HG02678 (cell line): ENCODE data around the gene ARFRP1.
"Not testable (repeated sequence)": the region's sequence is repeated elsewhere in the genome, so short reads cannot be mapped to it uniquely, and the experiment has no call there.

Source experiments
- ATAC-seq: cut with Tn5 transposase; IDR thresholded peaks from one replicate; pipeline ENCODE4 v1.9.1; 2021; ENCODE audit warnings: mild to moderate bottlenecking, moderate library complexity; ENCODE audit not compliant: unreplicated experiment

Gene ARFRP1

DNA sequence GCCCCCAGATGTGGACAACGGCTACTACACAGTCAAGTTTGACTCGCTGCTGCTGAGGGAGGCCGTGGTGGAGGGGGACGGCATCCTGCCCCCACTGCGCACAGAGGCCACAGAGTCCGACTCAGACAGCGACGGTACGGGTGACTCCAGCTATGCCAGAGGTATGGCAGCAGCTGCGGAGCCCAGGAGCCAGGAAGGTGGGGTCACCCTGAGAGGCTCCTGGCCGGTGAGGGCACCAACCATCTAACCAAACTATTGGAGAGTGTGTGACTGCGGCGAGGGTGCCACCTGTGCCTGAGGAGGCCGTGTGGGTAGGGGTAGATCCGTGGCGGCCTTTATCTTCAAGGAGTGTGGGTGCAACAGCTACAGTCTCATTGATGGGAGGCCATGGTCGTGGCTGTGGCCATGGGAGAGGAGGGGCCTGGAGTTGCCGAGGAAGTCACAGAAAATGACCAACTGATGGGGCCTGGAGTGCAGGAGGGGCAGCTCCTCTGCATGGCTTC, 25.9 kb upstream of the ARFRP1 start:
- ATAC-seq: no peak

DNA sequence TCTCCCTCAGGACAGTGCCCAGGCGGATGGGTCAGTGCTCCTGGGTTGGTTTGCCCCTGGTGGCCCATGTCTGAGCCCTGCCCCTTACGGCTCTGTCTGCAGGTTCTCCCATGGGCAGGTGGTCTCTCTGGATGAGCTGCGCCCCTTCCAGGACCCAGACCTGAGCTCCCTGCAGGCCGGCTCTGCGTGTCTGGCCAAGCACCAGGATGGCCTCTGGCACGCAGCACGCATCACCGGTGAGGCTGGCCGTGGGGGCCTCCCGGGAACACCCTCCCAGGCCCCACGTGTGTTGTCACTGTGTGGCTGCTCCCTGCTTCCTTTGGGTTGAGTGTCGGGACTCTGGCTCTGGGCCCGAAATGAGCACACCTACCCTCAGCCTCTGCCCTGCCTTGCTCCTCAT, 25.3 kb upstream of the ARFRP1 start:
- no peak for ATAC-seq

DNA sequence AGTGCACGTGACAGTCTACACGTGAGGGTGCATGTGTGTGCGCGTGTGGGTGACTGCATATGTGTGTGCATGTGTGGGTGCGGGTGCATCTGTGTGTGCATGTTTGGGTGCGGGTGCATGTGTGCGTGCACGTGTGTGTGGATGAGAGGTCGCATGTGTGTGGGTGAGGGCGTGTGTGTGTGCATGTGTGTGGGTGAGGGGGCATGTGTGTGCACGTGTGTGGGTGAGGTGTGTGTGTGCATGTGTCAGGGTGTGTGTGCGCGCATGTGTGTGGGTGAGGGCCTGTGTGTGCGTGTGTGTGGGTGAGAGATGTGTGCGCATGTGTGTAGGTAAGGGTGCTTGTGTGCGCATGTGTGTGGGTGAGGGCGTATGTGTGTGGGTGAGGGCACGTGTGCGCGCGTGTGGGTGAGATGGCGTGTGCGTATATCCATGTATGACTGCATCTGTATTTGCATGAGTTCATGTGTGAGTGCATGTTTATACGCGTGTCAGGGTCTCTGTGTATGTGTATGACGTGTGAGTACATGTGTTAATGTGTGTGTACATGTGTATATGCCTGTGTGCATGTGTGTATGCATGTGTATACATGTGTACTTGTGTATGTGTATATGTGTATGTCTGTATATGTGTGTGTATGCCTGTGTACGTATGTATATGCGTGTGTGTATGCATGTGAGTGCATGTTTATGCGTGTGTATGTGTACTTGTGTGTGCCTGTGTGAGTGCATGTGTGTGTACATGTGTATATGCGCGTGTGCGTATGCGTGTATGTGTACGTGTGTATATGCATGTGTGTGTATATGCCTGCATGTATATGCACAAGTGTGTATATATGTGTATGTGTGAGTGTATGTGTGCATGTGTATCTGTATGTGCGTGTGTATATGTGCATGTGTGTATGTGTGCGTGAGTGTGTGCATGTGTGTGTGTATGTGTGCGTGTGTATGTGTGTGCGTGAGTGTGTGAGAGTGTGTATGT, 24.6 kb upstream of the ARFRP1 start:
- no peak for ATAC-seq

DNA sequence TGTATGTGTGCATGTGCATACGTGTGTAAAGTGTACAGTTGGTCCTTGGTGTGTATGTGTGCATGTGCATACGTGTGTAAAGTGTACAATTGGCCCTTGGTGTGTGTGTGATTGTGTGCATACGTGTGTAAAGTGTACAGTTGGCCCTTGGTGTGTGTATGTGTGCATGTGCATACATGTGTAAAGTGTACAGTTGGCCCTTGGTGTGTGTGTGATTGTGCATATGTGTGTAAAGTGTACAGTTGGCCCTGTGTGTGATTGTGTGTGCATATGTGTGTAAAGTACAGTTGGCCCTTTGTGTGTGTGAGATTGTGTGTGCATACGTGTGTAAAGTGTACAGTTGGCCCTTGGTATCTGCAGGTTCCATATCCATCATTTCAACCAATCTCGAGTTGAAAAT, 23.6 kb upstream of the ARFRP1 start:
- no peak for ATAC-seq

DNA sequence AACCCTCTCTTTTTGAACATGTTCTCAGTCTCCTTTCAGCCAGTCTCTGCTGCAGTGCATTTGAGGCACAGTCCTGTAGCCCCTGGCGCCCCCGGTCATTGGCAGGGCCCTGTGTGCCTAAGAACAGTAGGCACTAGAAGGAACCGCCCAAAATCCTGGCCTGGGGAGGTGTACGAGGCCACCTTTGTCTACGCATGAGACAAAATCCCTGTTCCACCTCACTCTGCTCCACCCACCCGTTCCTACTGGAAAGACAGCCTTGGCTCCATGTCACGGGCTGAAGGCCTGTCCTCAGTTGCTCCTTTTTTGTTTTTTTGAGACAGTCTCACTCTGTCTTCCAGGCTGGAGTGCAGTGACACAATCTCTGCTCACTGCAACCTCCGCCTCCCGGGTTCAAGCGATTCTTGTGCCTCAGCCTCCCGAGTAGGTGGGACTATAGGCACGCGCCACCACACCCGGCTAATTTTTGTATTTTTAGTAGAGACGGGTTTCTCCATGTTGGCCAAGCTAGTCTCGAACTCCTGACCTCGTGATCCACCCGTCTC, 22.5 kb upstream of the ARFRP1 start:
- not testable (repeated sequence) for ATAC-seq

DNA sequence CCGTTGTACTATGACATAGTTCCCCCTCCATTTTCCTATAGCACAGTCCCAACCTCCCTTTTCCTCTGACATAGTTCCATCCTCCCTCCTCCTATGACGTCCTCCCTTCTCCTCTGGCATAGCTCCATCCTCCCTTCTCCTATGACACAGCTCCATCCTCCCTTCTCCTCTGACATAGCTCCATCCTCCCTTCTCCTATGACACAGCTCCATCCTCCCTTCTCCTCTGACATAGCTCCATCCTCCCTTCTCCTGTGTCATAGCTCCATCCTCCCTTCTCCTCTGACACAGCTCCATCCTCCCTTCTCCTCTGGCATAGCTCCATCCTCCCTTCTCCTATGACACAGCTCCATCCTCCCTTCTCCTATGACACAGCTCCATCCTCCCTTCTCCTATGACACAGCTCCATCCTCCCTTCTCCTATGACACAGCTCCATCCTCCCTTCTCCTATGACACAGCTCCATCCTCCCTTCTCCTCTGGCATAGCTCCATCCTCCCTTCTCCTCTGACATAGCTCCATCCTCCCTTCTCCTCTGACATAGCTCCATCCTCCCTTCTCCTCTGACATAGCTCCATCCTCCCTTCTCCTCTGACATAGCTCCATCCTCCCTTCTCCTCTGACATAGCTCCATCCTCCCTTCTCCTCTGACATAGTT, 15.3 kb upstream of the ARFRP1 start:
- ATAC-seq: not testable (repeated sequence)

DNA sequence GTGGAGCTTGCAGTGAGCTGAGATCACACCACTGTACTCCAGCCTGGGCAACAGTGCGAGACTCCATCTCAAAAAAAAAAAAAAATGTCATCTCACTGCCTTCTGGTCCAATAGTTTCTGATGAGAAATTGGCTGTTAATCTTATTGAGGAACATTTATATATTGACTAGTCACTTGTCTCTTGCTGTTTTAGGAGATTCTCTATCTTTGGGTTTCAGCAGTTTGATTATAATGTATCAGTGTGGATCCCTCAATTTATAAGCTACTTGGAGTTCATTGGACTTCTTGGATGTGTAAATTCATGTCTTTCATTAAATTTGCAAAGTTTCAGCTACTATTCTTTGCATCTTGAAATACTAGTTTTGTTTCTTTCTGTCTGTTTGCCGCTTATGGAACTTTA, 11.2 kb upstream of the ARFRP1 start:
- no peak for ATAC-seq

DNA sequence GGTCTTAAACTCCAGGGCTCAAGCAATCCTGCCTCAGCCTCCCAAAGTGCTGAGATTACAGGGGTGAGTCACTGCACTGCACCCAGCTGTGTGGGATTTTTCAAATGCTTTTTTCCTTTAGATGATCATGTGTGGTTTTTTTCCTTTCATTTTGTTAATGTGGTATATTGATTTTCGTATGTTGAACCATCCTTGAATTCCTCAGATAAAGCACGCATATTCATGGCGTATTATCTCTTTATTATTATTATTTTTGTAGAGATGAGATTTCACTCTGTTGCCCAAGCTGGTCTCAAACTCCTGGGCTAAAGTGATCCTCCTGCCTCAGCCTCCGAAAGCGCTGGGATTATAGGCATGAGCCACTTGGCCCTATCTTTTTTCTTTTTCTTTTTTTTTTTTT, 7.1 kb upstream of the ARFRP1 start:
- no peak for ATAC-seq

DNA sequence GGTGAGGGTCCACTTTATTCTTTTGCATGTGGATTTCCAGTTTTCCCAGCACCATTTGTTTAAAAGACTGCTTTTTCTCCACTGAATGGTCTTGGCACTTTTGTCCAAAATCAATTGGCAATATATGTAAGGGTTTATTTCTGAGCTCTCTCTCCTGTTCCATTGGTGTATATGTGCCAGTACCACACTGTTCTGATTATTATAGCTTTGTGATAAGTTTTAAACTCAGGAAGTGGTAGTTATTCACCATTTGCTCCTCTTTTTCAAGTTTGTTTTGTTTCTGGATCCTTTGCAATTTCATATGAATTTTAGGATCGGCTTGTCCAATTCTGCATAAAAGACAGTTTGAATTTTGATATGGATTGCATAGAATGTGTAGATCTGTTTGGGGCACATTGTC, 4.4 kb upstream of the ARFRP1 start:
- ATAC-seq: no peak

DNA sequence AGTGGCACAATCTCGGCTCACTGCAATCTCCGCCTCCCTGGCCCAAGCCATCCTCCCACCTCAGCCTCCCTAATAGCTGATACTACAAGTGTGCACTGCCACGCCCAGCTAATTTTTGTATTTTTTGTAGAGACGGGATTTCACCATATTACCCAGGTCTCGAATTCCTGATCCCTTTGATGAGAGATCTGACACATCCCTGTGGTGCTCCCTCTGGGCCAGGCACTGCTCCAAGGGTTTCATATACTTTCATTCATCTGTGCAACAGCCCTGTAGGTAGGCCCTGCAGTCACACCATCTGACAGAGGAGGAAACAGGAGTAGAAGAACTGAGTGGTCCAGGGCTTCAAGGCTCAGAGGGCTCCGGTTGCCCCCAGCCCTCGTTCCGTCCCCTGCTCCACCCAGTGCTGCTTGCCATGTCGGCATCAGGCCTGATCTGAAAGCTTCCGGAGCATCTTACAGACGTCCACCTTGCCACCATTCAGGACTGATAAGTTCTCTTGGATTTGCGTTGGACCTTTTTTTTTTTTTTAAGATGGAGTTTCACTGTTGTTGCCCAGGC, 3.4 kb upstream of the ARFRP1 start:
- no peak for ATAC-seq

DNA sequence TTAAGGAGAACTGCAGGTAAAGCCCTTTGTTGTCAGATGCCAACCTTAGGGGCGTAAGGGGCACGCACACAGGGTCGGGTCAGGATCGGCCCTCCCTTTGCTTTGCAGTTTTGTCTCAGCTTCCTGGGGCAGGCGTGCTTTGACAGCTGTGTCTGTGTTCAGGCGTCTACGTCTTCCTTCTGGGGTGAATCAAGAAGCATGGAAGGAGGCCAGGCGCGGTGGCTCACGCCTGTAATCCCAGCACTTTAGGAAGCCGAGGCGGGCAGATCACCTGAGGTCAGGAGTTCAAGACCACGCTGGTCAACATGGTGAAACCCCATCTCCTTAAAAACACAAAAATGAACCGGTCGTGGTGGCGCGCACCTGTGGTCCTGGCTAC, 1.4 kb upstream of the ARFRP1 start:
- ATAC-seq: no peak

DNA sequence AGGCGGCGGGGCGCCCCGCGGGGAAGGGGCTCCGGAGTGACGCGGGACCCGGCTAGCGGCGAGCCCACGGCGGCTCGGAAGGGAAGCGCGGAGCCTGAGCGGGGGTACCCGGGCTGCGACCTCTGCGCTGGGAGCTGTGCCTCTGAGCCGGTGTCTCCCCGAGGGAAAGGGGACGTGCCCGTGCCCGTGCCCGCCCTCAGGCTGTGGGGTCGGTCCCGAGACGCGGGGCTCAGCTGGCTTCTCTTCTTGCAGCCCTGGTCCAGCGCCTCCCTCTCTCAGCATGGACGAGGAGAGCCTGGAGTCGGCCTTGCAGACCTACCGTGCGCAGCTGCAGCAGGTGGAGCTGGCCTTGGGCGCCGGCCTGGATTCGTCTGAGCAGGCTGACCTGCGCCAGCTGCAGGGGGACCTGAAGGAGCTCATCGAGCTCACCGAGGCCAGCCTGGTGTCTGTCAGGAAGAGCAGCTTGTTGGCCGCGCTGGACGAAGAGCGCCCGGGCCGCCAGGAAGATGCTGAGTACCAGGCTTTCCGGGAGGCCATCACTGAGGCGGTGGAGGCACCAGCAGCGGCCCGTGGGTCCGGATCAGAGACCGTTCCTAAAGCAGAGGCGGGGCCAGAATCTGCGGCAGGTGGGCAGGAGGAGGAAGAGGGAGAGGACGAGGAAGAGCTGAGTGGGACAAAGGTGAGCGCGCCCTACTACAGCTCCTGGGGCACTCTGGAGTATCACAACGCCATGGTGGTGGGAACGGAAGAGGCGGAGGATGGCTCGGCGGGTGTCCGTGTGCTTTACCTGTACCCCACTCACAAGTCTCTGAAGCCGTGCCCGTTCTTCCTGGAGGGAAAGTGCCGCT, 749 bp upstream of the ARFRP1 start:
- ATAC-seq: peak; percentile 7

DNA sequence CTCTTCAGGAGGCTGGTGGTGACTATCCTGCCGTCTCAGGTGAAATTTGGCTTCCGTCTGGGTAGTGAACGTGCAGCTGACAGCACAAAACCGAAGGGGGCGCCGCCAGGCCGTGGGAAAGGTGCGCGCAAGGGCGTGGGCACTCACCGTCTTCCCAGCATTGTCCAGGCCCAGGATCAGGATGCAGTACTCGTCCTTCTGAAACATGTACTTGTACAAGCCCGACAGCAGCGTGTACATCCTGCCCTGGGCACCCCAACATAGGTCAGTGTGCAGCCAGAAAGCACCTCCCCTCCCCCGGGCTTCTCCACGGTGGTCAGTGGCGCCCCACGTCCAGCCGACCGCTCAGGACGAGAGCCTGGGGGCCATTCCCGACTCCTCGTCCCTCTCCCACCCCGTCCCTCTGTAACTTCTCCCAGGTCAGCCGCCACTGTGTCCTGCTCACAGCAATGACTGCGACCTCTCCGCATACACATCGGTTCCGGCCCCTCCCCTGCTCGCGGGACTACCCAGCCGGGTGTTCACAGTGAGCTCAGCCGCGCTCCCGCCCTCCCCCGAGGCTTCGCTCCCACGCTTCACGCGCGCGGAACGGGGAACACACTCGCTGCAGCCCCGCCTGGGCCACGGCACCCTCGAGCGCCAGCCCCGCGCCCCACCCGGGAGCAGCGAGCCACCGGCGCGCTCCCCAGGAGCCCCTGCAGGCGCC, 771 bp downstream of the ARFRP1 start:
- peak; percentile 14 for ATAC-seq

DNA sequence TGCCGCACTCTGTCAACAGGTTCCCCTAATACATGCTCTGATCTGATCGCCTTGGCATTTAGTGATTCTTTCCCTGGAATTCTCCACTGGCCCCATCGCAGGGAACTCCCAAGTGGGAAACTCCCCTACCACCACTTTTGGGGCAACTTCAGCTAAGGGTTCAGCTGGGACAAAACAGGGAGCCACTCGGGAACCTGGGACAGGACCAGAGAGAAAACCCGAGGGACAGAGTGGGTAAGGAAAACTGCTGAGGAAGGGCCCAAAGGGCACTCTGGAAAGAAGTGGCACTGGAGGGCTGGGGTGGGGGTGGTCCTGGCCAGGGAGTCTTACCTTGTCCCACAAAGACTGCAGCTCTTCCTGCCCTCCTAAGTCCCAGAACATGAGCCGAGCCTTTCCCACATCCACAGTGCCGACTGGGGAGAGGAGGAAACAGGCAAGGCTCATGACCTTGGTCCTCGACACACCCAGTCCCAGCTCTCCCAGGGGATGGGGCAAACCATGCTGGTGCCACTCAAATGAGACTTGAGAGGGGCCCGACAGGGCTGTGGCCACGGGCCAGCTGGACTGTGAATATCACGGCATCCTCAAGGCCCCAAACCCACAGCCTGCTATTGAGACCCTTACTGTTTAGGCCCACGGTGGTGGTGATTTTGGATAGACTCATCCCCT, 1.6 kb downstream of the ARFRP1 start:
- ATAC-seq: no peak

DNA sequence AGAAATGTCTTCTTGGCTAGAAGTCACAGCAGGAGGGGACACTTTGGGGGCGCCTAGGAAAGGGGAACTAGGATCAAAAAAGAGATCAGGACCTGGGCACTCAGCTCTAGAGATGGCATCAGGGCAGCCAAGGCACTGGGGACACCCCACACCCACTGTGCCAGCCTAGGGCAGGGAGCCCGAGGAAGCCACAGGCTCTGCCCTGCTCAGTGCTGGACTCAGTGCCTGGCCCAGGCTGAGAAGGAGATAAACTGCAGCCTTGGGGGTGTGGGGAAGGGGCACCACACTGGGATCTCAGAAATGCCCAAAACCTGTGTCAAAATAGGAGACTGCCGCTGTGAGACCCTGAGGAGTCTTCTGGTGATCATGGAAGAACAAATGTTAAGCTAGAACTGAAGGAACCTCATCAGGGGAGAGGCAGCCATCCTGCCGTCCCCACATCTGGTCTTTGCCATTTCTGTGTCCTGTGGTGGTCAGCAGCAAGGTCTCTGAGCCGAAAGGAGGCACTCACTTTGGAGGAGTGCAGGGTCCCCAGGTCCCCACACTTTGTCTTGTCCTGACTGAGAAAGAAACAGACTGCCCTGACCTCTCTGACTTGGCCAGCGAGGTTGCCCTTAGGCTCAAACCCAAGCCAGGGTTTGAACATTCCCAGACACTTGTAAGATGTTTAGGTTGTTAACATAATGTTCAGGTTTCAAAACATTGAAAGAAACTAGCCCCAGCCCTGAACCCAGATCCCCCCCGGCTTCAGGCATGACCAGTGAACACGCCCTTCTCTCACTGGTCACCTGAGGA, 2.3 kb downstream of the ARFRP1 start:
- no peak for ATAC-seq

DNA sequence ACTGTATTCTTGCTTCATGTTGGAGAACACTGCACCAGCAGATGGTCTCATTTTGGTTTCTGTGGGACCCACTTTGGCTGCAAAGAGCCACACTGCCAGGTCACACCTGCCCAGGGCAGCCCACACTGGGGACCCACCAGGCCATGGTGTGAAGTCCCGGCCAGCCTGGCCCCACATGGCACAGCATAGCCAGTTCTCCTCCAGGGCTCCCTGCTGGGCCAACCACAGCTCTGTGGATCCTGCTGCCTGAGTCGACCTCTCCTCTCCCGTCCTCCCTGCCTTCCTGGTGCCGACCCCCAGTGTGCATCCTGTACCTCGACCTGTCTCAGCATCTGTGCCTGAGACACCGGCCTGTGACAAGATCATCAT, 3.0 kb downstream of the ARFRP1 start:
- no peak for ATAC-seq

DNA sequence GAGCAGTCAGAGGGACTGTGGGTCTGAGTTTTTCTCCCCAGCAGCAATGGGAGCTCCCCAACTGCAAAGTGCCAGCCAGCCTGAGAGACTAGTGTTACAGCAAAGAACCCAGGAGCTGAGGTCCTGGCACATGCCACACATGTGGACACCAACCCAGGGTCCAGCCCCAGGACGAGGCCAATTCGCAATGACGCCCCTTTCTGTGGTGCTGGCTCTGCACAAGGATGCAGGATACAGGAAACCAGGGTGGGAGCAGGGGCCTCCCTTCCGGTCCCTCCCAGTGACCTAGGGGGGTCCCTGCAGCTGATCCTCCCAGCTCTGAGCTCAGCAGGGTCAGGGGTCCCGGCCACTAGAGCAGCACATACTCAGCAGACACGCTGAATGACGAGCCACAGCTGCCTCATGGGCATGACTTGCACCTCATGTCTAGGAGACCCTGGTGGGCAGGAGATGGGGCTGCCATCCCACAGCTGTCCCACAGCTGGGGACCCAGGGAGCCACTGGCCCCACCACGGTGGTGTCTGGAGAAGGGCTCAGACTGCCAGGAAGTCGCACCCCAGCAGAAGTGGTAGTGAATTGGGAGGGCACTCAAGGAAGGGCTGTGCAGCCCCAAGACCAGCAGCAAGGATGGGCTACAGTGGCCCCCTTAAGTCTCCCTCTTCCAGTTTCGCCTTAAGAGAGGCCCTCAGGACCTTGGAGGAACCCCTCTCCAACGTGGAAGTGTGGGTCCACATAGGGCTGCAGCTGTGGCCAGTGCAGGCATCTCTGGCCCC, 3.6 kb downstream of the ARFRP1 start:
- ATAC-seq: no peak

DNA sequence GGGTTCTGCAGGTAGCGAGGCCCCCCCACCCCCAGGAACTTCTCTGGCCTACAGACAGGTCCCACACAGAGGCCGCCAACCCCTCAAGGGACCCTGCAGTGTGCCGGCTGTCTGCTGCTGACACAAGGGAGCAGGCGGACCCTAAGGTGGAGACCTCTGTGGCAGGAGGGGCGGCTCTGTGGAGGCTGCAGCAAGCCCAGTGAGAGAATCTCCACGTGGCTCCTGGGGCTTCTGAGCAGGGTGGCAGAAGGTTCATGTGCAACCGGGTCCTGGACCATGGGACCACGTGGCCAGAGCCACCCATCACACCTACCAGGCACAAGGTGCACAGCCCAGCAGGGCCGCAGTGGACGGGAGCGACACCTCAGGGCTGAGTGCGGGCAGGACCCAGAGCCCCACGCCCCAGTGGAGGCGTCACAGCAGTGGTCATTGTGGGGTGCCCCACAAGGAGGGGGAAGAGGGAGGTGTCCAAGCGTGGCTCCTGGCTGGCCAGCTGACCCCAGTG, 4.3 kb downstream of the ARFRP1 start:
- ATAC-seq: no peak
